ENCODE results near the gene PARN. TPM values are rescaled to one million over a fixed set of nuclear protein-coding genes. Genes with fewer than 3 reads are reported as not detected.

The PARN gene
- total RNA-seq, 1 experiment from 2014 or later, result 42.5 TPM

- ChIA-PET RAD21 (ENCODE audit: low non-redundant PET in 1 of 2, low total read pairs in 2 of 2, uncharacterized antibody in 2 of 2, unreplicated experiment in 2 of 2) (no interaction called here), CTCF (interaction anchor here (1.5 kb wide), 1 partner anchor 10 kb away, joined by 6 read pairs; no protein-coding TSS in a partner anchor), POLR2A (interaction anchor here (0.9 kb wide), 1 partner anchor 9 kb away, joined by 3 read pairs; no protein-coding TSS in a partner anchor)
- H4K20me1 ChIP-seq (ENCODE audit: insufficient read depth), result no peaks in the 10 kb centered on the region
- intact Hi-C loops (cut with micrococcal nuclease), result no loop called here
- H3K9me3 ChIP-seq (ENCODE audit: control insufficient read depth in 1 of 2, insufficient read depth in 1 of 2, low read depth in 1 of 2, low read length in 2 of 2), result no peaks in the 10 kb centered on the region
- H3K4me2 ChIP-seq (ENCODE audit: low read length), result no peak overlapping the region
- ATAC-seq (no peak), DNase-seq (ENCODE audit: low read depth, low spot score) (no peak)
- H3K4me1 ChIP-seq (ENCODE audit: control insufficient read depth in 1 of 2, insufficient read depth in 2 of 2, low read length in 2 of 2), result peaks cover 0 to 4% of the 10 kb centered on the region in 2 experiments; a peak in 1 of 4 replicates
- no peaks in the 10 kb centered on the region for H3K9me2 ChIP-seq (ENCODE audit: insufficient read depth)
- no peak overlapping the region for H2AFZ ChIP-seq (ENCODE audit: low read depth, low read length, poor library complexity, severe bottlenecking)
- BruUV-seq (replicated peaks), result no TSS peak
- TF ChIP-seq POLR2AphosphoS5 (IDR thresholded peaks at IDR 0.05; ENCODE audit: low read depth, low read length) (no peak), POLR2A (IDR thresholded peaks at IDR 0.05; ENCODE audit: borderline replicate concordance, extremely low read depth, insufficient read depth, insufficient read length) (no peak), CEBPB (IDR thresholded peaks at IDR 0.05; ENCODE audit: low read depth) (no peak), MAX (IDR thresholded peaks at IDR 0.05) (no peak), ZNF274 (IDR thresholded peaks at IDR 0.05; ENCODE audit: low read depth, low read length) (no peak), ELF1 (IDR thresholded peaks at IDR 0.05; ENCODE audit: borderline replicate concordance, low read depth) (no peak)
- no peak overlapping the region for H3K4me3 ChIP-seq (replicated peaks in 1 of 2; ENCODE audit: low read depth in 1 of 2, low read length in 2 of 2)
- no peaks in the 10 kb centered on the region for H3K36me3 ChIP-seq (ENCODE audit: control insufficient read depth in 1 of 2, insufficient read depth in 2 of 2, low read length in 2 of 2)
- no peak overlapping the region for H3K9ac ChIP-seq (ENCODE audit: low read length)
- no peak overlapping the region for H3K27ac ChIP-seq (ENCODE audit: low read depth, low read length)
- no peaks in the 10 kb centered on the region for H3K27me3 ChIP-seq (ENCODE audit: insufficient read depth, low read length)
- no peaks in the 10 kb centered on the region; the same call in 1 of the 2 replicates for H3K79me2 ChIP-seq (ENCODE audit: insufficient read depth, low read length)
These were observed 118.9 kb downstream of the PARN start for GRCh38 chr16:14510939-14511799.

GRCh38 chr16:14510581-14510938 is 119.5 kb downstream of the PARN start:
- no TSS peak for BruUV-seq (replicated peaks)
- no peaks in the 10 kb centered on the region for H3K36me3 ChIP-seq (ENCODE audit: control insufficient read depth in 1 of 2, insufficient read depth in 2 of 2, low read length in 2 of 2)
- ChIA-PET RAD21 (ENCODE audit: low non-redundant PET in 1 of 2, low total read pairs in 2 of 2, uncharacterized antibody in 2 of 2, unreplicated experiment in 2 of 2) (no interaction called here), CTCF (interaction anchor here (1.5 kb wide), 1 partner anchor 9 kb away, joined by 6 read pairs; no protein-coding TSS in a partner anchor), POLR2A (interaction anchor here (0.9 kb wide), 1 partner anchor 9 kb away, joined by 3 read pairs; no protein-coding TSS in a partner anchor)
- DNase-seq (ENCODE audit: low read depth, low spot score) (no peak), ATAC-seq (no peak)
- peaks cover 0 to 4% of the 10 kb centered on the region in 2 experiments; a peak in 1 of 4 replicates for H3K4me1 ChIP-seq (ENCODE audit: control insufficient read depth in 1 of 2, insufficient read depth in 2 of 2, low read length in 2 of 2)
- no peaks in the 10 kb centered on the region for H4K20me1 ChIP-seq (ENCODE audit: insufficient read depth)
- H3K4me2 ChIP-seq (ENCODE audit: low read length), result no peak overlapping the region
- no peak overlapping the region for H3K4me3 ChIP-seq (replicated peaks in 1 of 2; ENCODE audit: low read depth in 1 of 2, low read length in 2 of 2)
- no peaks in the 10 kb centered on the region for H3K9me3 ChIP-seq (ENCODE audit: control insufficient read depth in 1 of 2, insufficient read depth in 1 of 2, low read depth in 1 of 2, low read length in 2 of 2)
- no peak overlapping the region for H3K27ac ChIP-seq (ENCODE audit: low read depth, low read length)
- intact Hi-C loops (cut with micrococcal nuclease), result no loop called here
- TF ChIP-seq ATF3 (IDR thresholded peaks at IDR 0.05) (no peak), EZH2 (IDR thresholded peaks at IDR 0.05) (no peak), EGR1 (IDR thresholded peaks at IDR 0.05; ENCODE audit: low read depth) (no peak), SP1 (IDR thresholded peaks at IDR 0.05; ENCODE audit: low read depth) (no peak), ELF1 (IDR thresholded peaks at IDR 0.05; ENCODE audit: borderline replicate concordance, low read depth) (no peak), CBX3 (IDR thresholded peaks at IDR 0.05; ENCODE audit: low read depth) (no peak), CTCF (IDR thresholded peaks at IDR 0.05 in 2 of 3, conservative IDR thresholded peaks at IDR 0.05 in 1 of 3; ENCODE audit: borderline replicate concordance in 1 of 3, insufficient read depth in 1 of 3, low read depth in 2 of 3, low read length in 2 of 3) (no peak), POLR2A (IDR thresholded peaks at IDR 0.05; ENCODE audit: borderline replicate concordance, extremely low read depth, insufficient read depth, insufficient read length) (no peak), SIN3A (IDR thresholded peaks at IDR 0.05; ENCODE audit: low read depth) (no peak), SRF (IDR thresholded peaks at IDR 0.05; ENCODE audit: low read depth) (no peak), FOSL1 (IDR thresholded peaks at IDR 0.05; ENCODE audit: low read depth) (no peak), JUND (IDR thresholded peaks at IDR 0.05) (no peak), POLR2AphosphoS5 (IDR thresholded peaks at IDR 0.05; ENCODE audit: low read depth, low read length) (no peak), YY1 (IDR thresholded peaks at IDR 0.05; ENCODE audit: extremely low read depth, insufficient replicate concordance, low read depth, low read length) (no peak), TCF7L2 (IDR thresholded peaks at IDR 0.05; ENCODE audit: borderline replicate concordance, extremely low read depth, insufficient read depth, insufficient read length) (no peak)
- no peaks in the 10 kb centered on the region; the same call in 1 of the 2 replicates for H3K79me2 ChIP-seq (ENCODE audit: insufficient read depth, low read length)
- H3K9me2 ChIP-seq (ENCODE audit: insufficient read depth), result no peaks in the 10 kb centered on the region
- no peak overlapping the region for H3K9ac ChIP-seq (ENCODE audit: low read length)
- no peak overlapping the region for H2AFZ ChIP-seq (ENCODE audit: low read depth, low read length, poor library complexity, severe bottlenecking)
- H3K27me3 ChIP-seq (ENCODE audit: insufficient read depth, low read length), result no peaks in the 10 kb centered on the region
